Tibial artery (tissue), 4 donors: ENCODE measurements around the gene TBC1D9.

Source experiments
- DNase-seq, 2 donors: peaks; one replicate each; pipeline ENCODE4 v3.0.0-alpha.2; 2019
- H3K27ac ChIP-seq, 2 donors: fragments of 200-600 bp; sonication (generic) in 1 of 2; 1 replicate in 1 of 2; 2 replicates in 1 of 2; pipeline ENCODE4 v1.5.1; 2018 to 2019; ENCODE audit warnings: mild to moderate bottlenecking in 1 of 2
- H3K27me3 ChIP-seq, 2 donors: fragments of 200-600 bp; sonication (generic) in 1 of 2; one replicate each; pipeline versions ENCODE4 v1.5.1 to v1.6.0; 2016 to 2019
- H3K36me3 ChIP-seq, 3 donors: fragments of 200-600 bp; sonication (generic) in 2 of 3; one replicate each; pipeline ENCODE4 v1.5.1; 2016 to 2019; ENCODE audit warnings: mild to moderate bottlenecking in 2 of 3
- H3K4me1 ChIP-seq, 4 donors: fragments of 200-600 bp; sonication (generic) in 2 of 4; 1 replicate in 3 of 4; 2 replicates in 1 of 4; pipeline ENCODE4 v1.5.1; 2016 to 2019
- H3K4me3 ChIP-seq, 2 donors: fragments of 200-600 bp; sonication (generic) in 1 of 2; 1 replicate in 1 of 2; 2 replicates in 1 of 2; pipeline ENCODE4 v1.5.1; 2018 to 2019; ENCODE audit warnings: mild to moderate bottlenecking in 2 of 2
- H3K9me3 ChIP-seq, 3 donors: fragments of 200-600 bp; sonication (generic) in 1 of 3; one replicate each; pipeline ENCODE4 v1.5.1; 2016 to 2019
- CTCF ChIP-seq, 2 experiments: fragments of 200-600 bp in 1 of 2; fragments of 450-650 bp in 1 of 2; IDR thresholded peaks; one replicate each; pipeline ENCODE4 v1.5.1; 2017 to 2019; ENCODE audit warnings: antibody characterized with exemption in 2 of 2, mild to moderate bottlenecking in 1 of 2, moderate library complexity in 1 of 2
- intact Hi-C: fragments of 100-400 bp; cut with DNase I; formaldehyde crosslinking; loops from one replicate; pipeline ENCODE4 v1.15.0; 2023; ENCODE audit warnings: low total_unique reads

TBC1D9 gene

DNA sequence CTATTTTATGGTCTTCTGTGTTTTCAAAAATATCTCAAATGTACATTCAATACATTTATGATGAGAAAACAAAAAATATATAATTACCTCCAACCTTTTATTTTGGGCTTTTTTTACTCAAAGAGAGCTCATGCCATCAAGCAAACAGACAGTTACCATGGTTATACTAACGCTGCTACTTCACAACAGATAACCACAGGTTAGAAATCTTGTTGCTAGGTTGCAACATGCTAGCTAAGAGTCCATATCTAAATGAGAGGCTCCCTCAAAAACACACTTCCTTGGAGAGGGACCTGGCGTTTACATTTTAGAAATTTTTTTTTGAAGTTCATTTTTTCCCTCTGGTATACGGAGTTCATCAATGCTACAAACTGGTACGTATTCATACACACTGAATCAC, 44.3 kb downstream of the TBC1D9 start:
- no peak overlapping the region for H3K4me3 ChIP-seq
- H3K27ac ChIP-seq, result no peak overlapping the region
- H3K27me3 ChIP-seq, result no peaks in the 10 kb centered on the region
- no peaks in the 10 kb centered on the region for H3K4me1 ChIP-seq
- no peak for DNase-seq
- no peaks in the 10 kb centered on the region for H3K36me3 ChIP-seq
- no peaks in the 10 kb centered on the region for H3K9me3 ChIP-seq
- intact Hi-C loops, result no loop called here
- TF ChIP-seq CTCF (IDR thresholded peaks at IDR 0.05), result no peak

DNA sequence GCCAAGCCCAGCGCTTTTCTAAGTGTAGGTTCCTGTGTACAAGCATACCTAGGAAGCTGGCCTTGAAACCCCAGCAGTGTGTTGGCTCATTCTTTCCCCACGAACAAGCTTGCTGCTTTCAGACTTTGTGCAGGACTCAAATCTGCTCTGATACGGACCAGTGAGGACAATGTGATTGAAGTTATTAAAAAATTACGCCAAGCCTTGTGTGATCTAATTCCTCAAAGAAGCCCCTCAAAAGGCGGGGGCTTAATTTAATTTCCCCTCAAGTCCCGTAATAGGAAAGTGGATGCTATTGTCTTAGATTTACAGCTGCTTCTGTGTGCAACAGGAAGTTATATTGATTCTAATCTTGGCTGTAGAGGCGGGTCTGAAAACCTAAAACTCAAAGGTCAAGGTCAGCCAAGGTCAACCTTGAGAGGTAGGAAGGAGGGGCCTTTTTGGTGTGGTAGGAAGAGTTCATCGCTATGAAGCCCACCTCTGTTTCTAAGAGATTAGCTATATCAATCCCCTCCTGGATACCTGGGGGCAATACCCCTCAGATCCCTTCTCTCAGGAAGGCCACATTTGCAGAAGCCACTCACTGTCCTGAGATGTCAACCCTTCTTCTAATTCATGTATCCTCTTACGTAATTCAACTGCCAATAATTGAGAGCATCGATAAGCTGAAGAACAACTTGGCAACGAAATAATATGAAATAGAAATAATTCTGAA, 45.1 kb downstream of the TBC1D9 start:
- Histone ChIP-seq H3K4me3 (no peak overlapping the region), H3K27me3 (no peaks in the 10 kb centered on the region), H3K4me1 (no peaks in the 10 kb centered on the region), H3K27ac (no peak overlapping the region), H3K36me3 (no peaks in the 10 kb centered on the region), H3K9me3 (no peaks in the 10 kb centered on the region)
- intact Hi-C loops, result no loop called here
- DNase-seq, result no peak
- no peak for TF ChIP-seq CTCF (IDR thresholded peaks at IDR 0.05)

DNA sequence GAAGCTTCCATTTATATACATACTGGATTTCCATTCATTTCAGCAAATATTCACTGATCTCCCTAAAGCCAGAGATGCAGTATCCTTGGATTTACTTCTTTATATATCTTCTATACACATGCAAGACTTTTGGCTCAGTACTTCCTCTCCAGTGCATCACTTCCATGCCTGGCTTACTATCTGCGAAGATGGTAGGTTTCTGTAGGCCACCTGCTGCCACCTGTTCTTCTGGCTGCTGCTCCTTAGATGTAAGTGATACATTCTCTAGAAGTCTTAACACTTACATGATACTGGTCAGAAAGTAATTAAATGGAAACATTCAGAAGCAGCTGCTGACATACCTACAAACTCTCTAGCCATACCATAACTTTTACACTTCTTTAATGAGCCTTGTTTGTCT, 48.9 kb downstream of the TBC1D9 start:
- Histone ChIP-seq H3K9me3 (no peaks in the 10 kb centered on the region), H3K4me1 (peaks cover 0 to 22% (median 13%) of the 10 kb centered on the region in 4 donors), H3K27me3 (no peaks in the 10 kb centered on the region), H3K27ac (no peak overlapping the region), H3K36me3 (no peaks in the 10 kb centered on the region), H3K4me3 (no peak overlapping the region)
- no peak for TF ChIP-seq CTCF (IDR thresholded peaks at IDR 0.05)
- intact Hi-C loops, result no loop called here
- DNase-seq, result no peak

- Histone ChIP-seq H3K9me3 (no peaks in the 10 kb centered on the region), H3K4me3 (no peak overlapping the region), H3K27ac (no peak overlapping the region), H3K36me3 (no peaks in the 10 kb centered on the region), H3K4me1 (peaks cover 0 to 28% (median 15%) of the 10 kb centered on the region in 4 donors), H3K27me3 (no peaks in the 10 kb centered on the region)
- no peak for DNase-seq
- TF ChIP-seq CTCF (IDR thresholded peaks at IDR 0.05), result no peak
- intact Hi-C loops, result no loop called here
Measured at GRCh38 chr4:140706665-140707064, 49.5 kb downstream of the TBC1D9 start.

GRCh38 chr4:140706276-140706625, 49.9 kb downstream of the TBC1D9 start:
- intact Hi-C loops, result no loop called here
- Histone ChIP-seq H3K4me1 (peaks cover 0 to 29% (median 15%) of the 10 kb centered on the region in 4 donors), H3K36me3 (peaks cover 0 to 3% (median 0%) of the 10 kb centered on the region in 3 donors), H3K9me3 (no peaks in the 10 kb centered on the region), H3K27ac (no peak overlapping the region), H3K27me3 (no peaks in the 10 kb centered on the region), H3K4me3 (no peak overlapping the region)
- no peak for TF ChIP-seq CTCF (IDR thresholded peaks at IDR 0.05)
- DNase-seq, result no peak
